Neural cell (in vitro differentiated cells): ENCODE data around the gene STK24. TPM values are rescaled to one million over a fixed set of nuclear protein-coding genes. Genes with fewer than 3 reads are reported as not detected.
"Not testable (repeated sequence)": the region's sequence is repeated elsewhere in the genome, so short reads cannot be mapped to it uniquely, and the experiment has no call there.

ENCODE experiments used
- H2AFZ ChIP-seq: fragments of 200-600, 300-800 bp; sonication (generic), shearing (Covaris generic); 2 replicates; pipeline ENCODE4 v1.6.0; 2014; ENCODE audit warnings: low read depth, mild to moderate bottlenecking, antibody characterized with exemption, low read length, moderate library complexity
- H3F3A ChIP-seq: fragments of 200-600 bp; shearing (Covaris generic); 2 replicates; pipeline ENCODE4 v1.6.1; 2016; ENCODE audit warnings: mild to moderate bottlenecking, moderate library complexity, mixed read lengths, antibody characterized with exemption, low read length; ENCODE audit not compliant: insufficient read depth, poor library complexity, severe bottlenecking
- H3K27ac ChIP-seq: fragments of 200-600, 300-800 bp; sonication (generic), shearing (Covaris generic); 2 replicates; pipeline ENCODE4 v1.5.1; 2014; ENCODE audit warnings: mild to moderate bottlenecking, low read length, moderate library complexity
- H3K27me3 ChIP-seq: fragments of 300-800, 200-600 bp; sonication (generic), shearing (Covaris generic); 2 replicates; pipeline ENCODE4 v1.6.0; 2014; ENCODE audit warnings: mild to moderate bottlenecking, low read depth, low read length, moderate library complexity; ENCODE audit not compliant: insufficient read depth
- H3K36me3 ChIP-seq: fragments of 300-800, 200-600 bp; sonication (generic), shearing (Covaris generic); 2 replicates; pipeline ENCODE4 v1.5.1; 2014; ENCODE audit warnings: mild to moderate bottlenecking, antibody characterized with exemption, low read length, moderate library complexity; ENCODE audit not compliant: insufficient read depth
- H3K4me2 ChIP-seq: fragments of 300-800, 200-600 bp; sonication (generic), shearing (Covaris generic); 2 replicates; pipeline ENCODE4 v1.6.0; 2014; ENCODE audit warnings: mild to moderate bottlenecking, low read length
- H3K4me3 ChIP-seq: fragments of 300-800, 200-600 bp; sonication (generic), shearing (Covaris generic); 2 replicates; pipeline ENCODE4 v1.5.1; 2014; ENCODE audit warnings: mild to moderate bottlenecking, low read length, moderate library complexity
- H3K79me2 ChIP-seq: fragments of 200-600 bp; shearing (Covaris generic); replicated peaks from 2 replicates; pipeline ENCODE4 v1.6.0; 2014; ENCODE audit warnings: mild to moderate bottlenecking, low read length, moderate library complexity; ENCODE audit not compliant: insufficient read depth
- H3K9ac ChIP-seq: fragments of 300-800, 200-600 bp; sonication (generic), shearing (Covaris generic); 2 replicates; pipeline ENCODE4 v1.6.1; 2016; ENCODE audit warnings: mild to moderate bottlenecking, low read length, mixed read lengths
- H3K9me2 ChIP-seq: fragments of 200-600 bp; shearing (Covaris generic); 2 replicates; pipeline ENCODE4 v1.6.1; 2016; ENCODE audit warnings: mild to moderate bottlenecking, low read length, mixed read lengths; ENCODE audit not compliant: insufficient read depth
- H3K9me3 ChIP-seq: fragments of 200-600, 300-800 bp; sonication (generic), shearing (Covaris generic); 2 replicates; pipeline ENCODE4 v1.6.1; 2016; ENCODE audit warnings: mild to moderate bottlenecking, mixed run types, low read length, moderate library complexity, mixed read lengths
- H4K20me1 ChIP-seq: fragments of 200-600 bp; shearing (Covaris generic); 2 replicates; pipeline ENCODE4 v1.6.1; 2016; ENCODE audit warnings: mild to moderate bottlenecking, mixed run types; ENCODE audit not compliant: insufficient read depth
- CTCF ChIP-seq: fragments of 450-650 bp; IDR thresholded peaks from 2 replicates; pipeline ENCODE4 v1.5.1; 2014; ENCODE audit warnings: antibody characterized with exemption, mild to moderate bottlenecking, moderate library complexity; ENCODE audit not compliant: poor library complexity, severe bottlenecking
- EP300 ChIP-seq: fragments of 450-650 bp; conservative IDR thresholded peaks from 2 replicates; pipeline ENCODE4 v1.6.1; 2014; ENCODE audit warnings: antibody characterized with exemption, mild to moderate bottlenecking, moderate library complexity; ENCODE audit not compliant: poor library complexity, severe bottlenecking
- EZH2 ChIP-seq: fragments of 200-600, 300-800 bp; shearing (Covaris generic), sonication (generic); IDR thresholded peaks from 2 replicates; pipeline ENCODE4 v1.6.1; 2014; ENCODE audit warnings: antibody characterized with exemption, low read length, borderline replicate concordance, mild to moderate bottlenecking; ENCODE audit not compliant: insufficient read depth, poor library complexity, severe bottlenecking
- MXI1 ChIP-seq: fragments of 450-650 bp; conservative IDR thresholded peaks from 2 replicates; pipeline ENCODE4 v1.6.1; 2014; ENCODE audit warnings: antibody characterized with exemption, mild to moderate bottlenecking; ENCODE audit not compliant: poor library complexity, severe bottlenecking
- POLR2AphosphoS5 ChIP-seq: IDR thresholded peaks from 2 replicates; pipeline ENCODE4 v1.6.1; 2012
- RAD21 ChIP-seq: fragments of 450-650 bp; conservative IDR thresholded peaks from 2 replicates; pipeline ENCODE4 v1.6.1; 2014; ENCODE audit warnings: antibody characterized with exemption, mild to moderate bottlenecking, moderate library complexity
- REST ChIP-seq: IDR thresholded peaks from 2 replicates; pipeline ENCODE4 v1.6.1; 2012; ENCODE audit warnings: borderline replicate concordance
- SMC3 ChIP-seq: fragments of 450-650 bp; conservative IDR thresholded peaks from 2 replicates; pipeline ENCODE4 v1.6.1; 2014; ENCODE audit warnings: antibody characterized with exemption, mild to moderate bottlenecking, moderate library complexity; ENCODE audit not compliant: poor library complexity
- TAF1 ChIP-seq: IDR thresholded peaks from 2 replicates; pipeline ENCODE4 v1.6.1; 2012; ENCODE audit warnings: low read depth
- polyA plus RNA-seq: library from polyadenylated mRNA; depleted of rRNA; stranded (reverse); fragments of >200 nt; gene quantifications from 2 replicates; pipeline ENCODE4 v1.2.3, GENCODE V29; 2014

The STK24 gene
- polyA plus RNA-seq, 1 donor from 2014 or later, result 66.0 TPM

GRCh38 chr13:98595134-98595533 is 18.2 kb upstream of the STK24 start (continued):
- TF ChIP-seq MXI1, result no peak

GRCh38 chr13:98592362-98592732 is 15.4 kb upstream of the STK24 start:
- H3K27me3 ChIP-seq, result no peaks in the 10 kb centered on the region
- no peak overlapping the region for H3K27ac ChIP-seq
- H3K79me2 ChIP-seq, result no peaks in the 10 kb centered on the region
- no peaks in the 10 kb centered on the region for H3F3A ChIP-seq
- H3K9me2 ChIP-seq, result no peaks in the 10 kb centered on the region
- no peak overlapping the region for H3K9ac ChIP-seq
- no peak overlapping the region for H3K4me3 ChIP-seq
- no peak overlapping the region for H2AFZ ChIP-seq
- H4K20me1 ChIP-seq, result no peaks in the 10 kb centered on the region
- no peaks in the 10 kb centered on the region for H3K9me3 ChIP-seq
- no peak for TF ChIP-seq TAF1
- TF ChIP-seq RAD21, result no peak
- no peak for TF ChIP-seq MXI1
- H3K36me3 ChIP-seq, result no peaks in the 10 kb centered on the region
- no peak overlapping the region for H3K4me2 ChIP-seq

GRCh38 chr13:98591721-98592361 is 14.9 kb upstream of the STK24 start:
- Histone ChIP-seq H3K9me3 (no peaks in the 10 kb centered on the region), H3K79me2 (no peaks in the 10 kb centered on the region), H4K20me1 (no peaks in the 10 kb centered on the region), H3K9me2 (no peaks in the 10 kb centered on the region), H3K36me3 (no peaks in the 10 kb centered on the region), H2AFZ (no peak overlapping the region), H3F3A (no peaks in the 10 kb centered on the region), H3K4me3 (no peak overlapping the region), H3K9ac (no peak overlapping the region), H3K27me3 (no peaks in the 10 kb centered on the region), H3K4me2 (no peak overlapping the region), H3K27ac (no peak overlapping the region)
- TF ChIP-seq CTCF (no peak), EP300 (no peak), TAF1 (no peak), MXI1 (no peak), SMC3 (no peak), POLR2AphosphoS5 (no peak), EZH2 (no peak), RAD21 (no peak), REST (no peak)

- not testable (repeated sequence) for H3K9me2 ChIP-seq, H3K27ac ChIP-seq, H3K27me3 ChIP-seq, H3F3A ChIP-seq, H3K4me3 ChIP-seq, H3K79me2 ChIP-seq, H4K20me1 ChIP-seq, H3K36me3 ChIP-seq, H3K9me3 ChIP-seq, H2AFZ ChIP-seq, H3K4me2 ChIP-seq, H3K9ac ChIP-seq
Measured at GRCh38 chr13:98590471-98590870, 13.6 kb upstream of the STK24 start.

GRCh38 chr13:98589516-98589915 is 12.6 kb upstream of the STK24 start:
- H3K4me3 ChIP-seq, H4K20me1 ChIP-seq, H3K36me3 ChIP-seq, H3K27ac ChIP-seq, H3K9me3 ChIP-seq, H3F3A ChIP-seq, H2AFZ ChIP-seq, H3K9me2 ChIP-seq, H3K79me2 ChIP-seq, H3K4me2 ChIP-seq, H3K27me3 ChIP-seq, H3K9ac ChIP-seq: not testable (repeated sequence)
